ENCODE results near the gene TMEM39B.

DNA sequence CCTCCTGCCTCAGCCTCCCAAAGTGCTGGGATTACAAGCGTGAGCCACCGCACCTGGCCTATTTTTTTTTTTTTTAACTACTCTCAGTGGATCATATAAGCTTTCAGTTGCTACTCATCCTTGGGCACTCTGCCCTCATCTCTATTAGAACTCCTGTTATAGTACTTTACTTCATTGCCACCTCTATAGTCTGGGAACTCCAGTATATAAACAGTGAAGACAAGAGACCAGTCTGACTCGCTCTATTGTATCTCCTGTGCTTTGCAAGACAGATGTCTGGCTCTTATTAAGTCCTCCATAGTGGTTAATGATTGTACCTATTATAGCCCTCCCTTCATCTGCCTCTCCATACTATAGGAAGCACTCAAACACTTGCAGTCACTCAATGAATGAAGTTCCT lies 44.0 kb upstream of the TMEM39B start:
- TF ChIP-seq TCF12 (IDR thresholded peaks at IDR 0.05; ENCODE audit: low read depth) (no peak), NFIC (IDR thresholded peaks at IDR 0.05) (no peak), ZBTB7A (IDR thresholded peaks at IDR 0.05; ENCODE audit: low read depth) (no peak)
- TF ChIP-seq, protein P1, sequence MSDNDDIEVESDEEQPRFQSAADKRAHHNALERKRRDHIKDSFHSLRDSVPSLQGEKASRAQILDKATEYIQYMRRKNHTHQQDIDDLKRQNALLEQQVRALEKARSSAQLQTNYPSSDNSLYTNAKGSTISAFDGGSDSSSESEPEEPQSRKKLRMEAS (IDR thresholded peaks at IDR 0.05) = no peak

All from Ishikawa (cell line).